Lower leg skin (tissue), 4 donors: ENCODE measurements around the gene YY1. TPM values are rescaled to one million over a fixed set of nuclear protein-coding genes. Genes with fewer than 3 reads are reported as not detected.

Experiments used
- DNase-seq, 2 donors: peaks; one replicate each; pipeline ENCODE4 v3.0.0-alpha.2; 2019; ENCODE audit warnings: low spot score in 2 of 2
- H3K4me3 ChIP-seq: fragments of 200-600 bp; sonication (generic); 2 replicates; pipeline ENCODE4 v1.5.1; 2017; ENCODE audit warnings: mild to moderate bottlenecking, low read depth; ENCODE audit not compliant: poor library complexity, severe bottlenecking
- CTCF ChIP-seq, 3 donors: fragments of 450-650 bp; IDR thresholded peaks; one replicate each; pipeline ENCODE4 v1.5.1; 2016; ENCODE audit warnings: antibody characterized with exemption in 3 of 3, mild to moderate bottlenecking in 3 of 3, moderate library complexity in 2 of 3
- POLR2A ChIP-seq, 2 donors: fragments of 450-650 bp; IDR thresholded peaks; one replicate each; pipeline ENCODE4 v1.6.1; 2016 to 2017; ENCODE audit warnings: antibody characterized with exemption in 2 of 2, mild to moderate bottlenecking in 1 of 2, moderate library complexity in 1 of 2
- WGBS, 2 donors: methylation state at CpG; one replicate each; pipeline ENCODE4 v1.1.5; 2018; 5-methylcytosine and 5-hydroxymethylcytosine counted together
- intact Hi-C: fragments of 100-400 bp; cut with DNase I; formaldehyde crosslinking; loops from one replicate; pipeline ENCODE4 v1.15.0; 2023; ENCODE audit warnings: low total_unique reads
- total RNA-seq, 4 donors: library from RNA; depleted of rRNA; stranded (reverse); fragments of >200 nt; gene quantifications; one replicate each; pipeline ENCODE4 v1.1.0, GENCODE V29; 2016

The YY1 gene
- total RNA-seq, 4 donors from 2014 or later = 46.7 to 61.5 (median 52.4) TPM

DNA sequence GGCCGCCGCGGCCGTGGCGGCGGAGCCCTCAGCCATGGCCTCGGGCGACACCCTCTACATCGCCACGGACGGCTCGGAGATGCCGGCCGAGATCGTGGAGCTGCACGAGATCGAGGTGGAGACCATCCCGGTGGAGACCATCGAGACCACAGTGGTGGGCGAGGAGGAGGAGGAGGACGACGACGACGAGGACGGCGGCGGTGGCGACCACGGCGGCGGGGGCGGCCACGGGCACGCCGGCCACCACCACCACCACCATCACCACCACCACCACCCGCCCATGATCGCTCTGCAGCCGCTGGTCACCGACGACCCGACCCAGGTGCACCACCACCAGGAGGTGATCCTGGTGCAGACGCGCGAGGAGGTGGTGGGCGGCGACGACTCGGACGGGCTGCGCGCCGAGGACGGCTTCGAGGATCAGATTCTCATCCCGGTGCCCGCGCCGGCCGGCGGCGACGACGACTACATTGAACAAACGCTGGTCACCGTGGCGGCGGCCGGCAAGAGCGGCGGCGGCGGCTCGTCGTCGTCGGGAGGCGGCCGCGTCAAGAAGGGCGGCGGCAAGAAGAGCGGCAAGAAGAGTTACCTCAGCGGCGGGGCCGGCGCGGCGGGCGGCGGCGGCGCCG lies 381 bp downstream of the YY1 start:
- H3K4me3 ChIP-seq = peak overlapping the region; percentile 95
- DNase-seq = peak; percentile 31 to 89
- intact Hi-C loops = no loop called here
- no peak for TF ChIP-seq CTCF (IDR thresholded peaks at IDR 0.05)
- no peak for TF ChIP-seq POLR2A (IDR thresholded peaks at IDR 0.05)
- 0% methylated on average over 5 to 11 of the region's 93 CpGs for WGBS, 2 donors

DNA sequence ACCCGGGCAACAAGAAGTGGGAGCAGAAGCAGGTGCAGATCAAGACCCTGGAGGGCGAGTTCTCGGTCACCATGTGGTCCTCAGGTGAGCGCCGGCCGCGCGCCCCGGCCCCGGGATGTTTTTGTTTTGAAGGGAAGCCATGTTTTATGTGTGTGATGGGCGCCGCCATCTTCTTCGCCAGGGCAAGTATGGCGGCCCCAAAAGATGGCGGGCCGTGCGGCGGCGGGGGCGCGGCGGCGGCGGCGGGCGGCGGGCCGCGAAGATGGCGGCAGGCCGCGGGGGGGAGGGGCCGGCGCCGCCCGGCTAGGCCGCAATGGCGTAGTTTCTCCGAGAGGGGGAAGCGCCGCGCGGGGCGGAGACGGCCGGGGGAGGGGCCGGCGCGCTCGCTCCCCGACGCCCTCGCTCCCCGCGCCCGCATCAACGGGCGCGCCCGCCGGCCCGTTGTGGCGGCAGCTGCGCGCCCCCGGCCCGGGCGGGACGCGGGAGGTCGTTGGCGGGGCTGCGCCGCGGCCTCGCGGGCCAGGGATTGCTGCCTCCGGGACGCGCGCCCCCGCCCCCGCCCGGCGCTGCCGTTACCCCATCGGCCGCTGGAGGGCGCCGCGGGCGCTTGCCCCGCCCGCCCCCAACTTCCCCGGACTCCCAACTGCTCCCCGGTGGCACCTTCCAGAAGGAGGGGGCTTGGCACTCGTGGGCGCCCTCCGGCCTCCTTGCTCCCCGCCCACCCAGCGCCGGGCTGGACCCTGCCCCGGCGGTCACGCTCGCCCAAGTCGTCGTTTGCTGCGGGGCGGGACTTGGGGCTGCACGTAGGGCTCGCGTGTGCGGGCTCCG lies 1.1 kb downstream of the YY1 start:
- TF ChIP-seq POLR2A (IDR thresholded peaks at IDR 0.05) (no peak), CTCF (IDR thresholded peaks at IDR 0.05) (no peak)
- intact Hi-C loops = no loop called here
- DNase-seq = peak; percentile 76 to 97
- 0 to 1% methylated on average over 22 to 48 of the region's 115 CpGs for WGBS, 2 donors
- peak overlapping the region; percentile 95 for H3K4me3 ChIP-seq

DNA sequence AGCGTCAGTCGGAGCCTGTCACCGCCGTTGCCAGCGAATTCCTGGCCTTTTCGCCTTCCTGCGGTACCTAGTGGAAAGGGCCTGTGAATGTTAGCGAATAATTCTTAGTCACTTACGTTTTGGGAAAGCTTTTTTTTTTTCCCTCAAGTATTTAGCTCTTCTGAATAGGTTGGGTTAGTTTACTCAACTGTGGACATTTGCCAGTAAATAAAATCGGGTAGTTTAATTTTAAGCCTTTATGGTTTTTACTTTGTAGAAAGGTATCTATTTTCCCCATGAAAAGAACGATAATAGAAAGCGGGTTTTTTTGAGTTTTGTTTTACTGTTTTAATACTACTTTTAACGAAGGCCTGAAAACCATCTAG lies 1.7 kb downstream of the YY1 start:
- intact Hi-C loops = no loop called here
- peak overlapping the region; percentile 41 for H3K4me3 ChIP-seq
- no peak for DNase-seq
- TF ChIP-seq POLR2A (IDR thresholded peaks at IDR 0.05) = no peak
- TF ChIP-seq CTCF (IDR thresholded peaks at IDR 0.05) = no peak
- WGBS, 2 donors = 2% methylated on average over 13 of the region's 13 CpGs

GRCh38 chr14:100241279-100241678 lies 2.3 kb downstream of the YY1 start:
- WGBS, 2 donors = 34 to 35% methylated on average over 3 of the region's 3 CpGs
- no peak for DNase-seq
- TF ChIP-seq POLR2A (IDR thresholded peaks at IDR 0.05) (no peak), CTCF (IDR thresholded peaks at IDR 0.05) (no peak)
- intact Hi-C loops = no loop called here
- H3K4me3 ChIP-seq = no peak overlapping the region

- intact Hi-C loops = no loop called here
- DNase-seq = no peak
- 80 to 87% methylated on average over 3 of the region's 3 CpGs for WGBS, 2 donors
- H3K4me3 ChIP-seq = no peak overlapping the region
- TF ChIP-seq POLR2A (IDR thresholded peaks at IDR 0.05) (no peak), CTCF (IDR thresholded peaks at IDR 0.05) (no peak)
These were observed 4.1 kb downstream of the YY1 start for GRCh38 chr14:100243020-100243419.
